SW 1271 (cell line): ENCODE data around the gene LAMA1.

ENCODE experiments used
- DNase-seq, 2 experiments: peaks; one replicate each; lab custom pipeline; 2025; lab: John Stamatoyannopoulos, UW

Gene LAMA1

GRCh38 chr18:7047336-7047735 is 70.3 kb downstream of the LAMA1 start:
- no peak for DNase-seq

GRCh38 chr18:7038330-7038851 is 79.2 kb downstream of the LAMA1 start:
- DNase-seq: peak; percentile 55 to 59

- DNase-seq: no peak
Observed at GRCh38 chr18:7037470-7037869, 80.1 kb downstream of the LAMA1 start.

- no peak for DNase-seq
Observed at GRCh38 chr18:7035807-7036206, 81.8 kb downstream of the LAMA1 start.

GRCh38 chr18:7034924-7035323 is 82.7 kb downstream of the LAMA1 start:
- DNase-seq: no peak

- no peak for DNase-seq
Observed at GRCh38 chr18:7032537-7032936, 85.1 kb downstream of the LAMA1 start.

GRCh38 chr18:7028625-7029024 is 89.0 kb downstream of the LAMA1 start:
- no peak for DNase-seq

GRCh38 chr18:7025194-7025593 is 92.4 kb downstream of the LAMA1 start:
- no peak for DNase-seq

GRCh38 chr18:7023581-7023980 is 94.0 kb downstream of the LAMA1 start:
- DNase-seq: no peak

GRCh38 chr18:7023063-7023580 is 94.5 kb downstream of the LAMA1 start:
- no peak for DNase-seq

GRCh38 chr18:7021994-7022840 is 95.4 kb downstream of the LAMA1 start:
- DNase-seq: peak; percentile 28 to 43

GRCh38 chr18:7020995-7021777 is 96.4 kb downstream of the LAMA1 start:
- no peak for DNase-seq

GRCh38 chr18:7017013-7017412 is 100.6 kb downstream of the LAMA1 start:
- no peak for DNase-seq

- no peak for DNase-seq
Observed at GRCh38 chr18:7011142-7011541, 106.5 kb downstream of the LAMA1 start.

- no peak for DNase-seq
Observed at GRCh38 chr18:7004009-7004408, 113.6 kb downstream of the LAMA1 start.

- DNase-seq: no peak
Observed at GRCh38 chr18:7002107-7002506, 115.5 kb downstream of the LAMA1 start.

GRCh38 chr18:7000484-7001096 is 117.0 kb downstream of the LAMA1 start:
- DNase-seq: peak in 1 of 2 experiments; percentile 10

- DNase-seq: no peak
Observed at GRCh38 chr18:6997808-6998207, 119.8 kb downstream of the LAMA1 start.

GRCh38 chr18:6994771-6995430 is 122.7 kb downstream of the LAMA1 start:
- no peak for DNase-seq

- DNase-seq: no peak
Observed at GRCh38 chr18:6994056-6994770, 123.4 kb downstream of the LAMA1 start.

GRCh38 chr18:6992761-6993160 is 124.8 kb downstream of the LAMA1 start:
- DNase-seq: no peak
